ENCODE results near the gene NOX5. TPM values are rescaled to one million over a fixed set of nuclear protein-coding genes. Genes with fewer than 3 reads are reported as not detected.

NOX5 gene
- total RNA-seq, 1 donor from 2014 or later, result not detected

DNA sequence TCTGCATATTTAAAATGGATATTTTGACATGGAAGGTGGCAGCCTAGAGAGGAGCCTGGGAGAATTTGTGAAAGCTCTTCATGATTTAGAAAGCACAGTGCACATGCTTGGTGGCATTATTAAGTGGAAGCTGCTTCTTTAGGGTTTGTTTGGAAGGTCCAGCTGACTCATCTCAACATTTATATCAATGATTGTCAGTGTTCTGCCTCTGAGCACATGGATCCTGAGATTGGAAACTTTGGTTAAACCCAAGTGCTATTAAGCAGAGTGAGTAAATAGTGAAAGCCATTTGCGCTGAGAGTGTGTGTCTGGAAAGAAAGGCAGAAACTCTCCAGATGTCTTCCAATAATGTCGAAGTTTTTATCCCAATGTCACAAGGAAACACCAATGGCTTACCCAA is 7.4 kb downstream of the NOX5 start:
- no peak for DNase-seq (ENCODE audit: low read depth, low spot score)
- TF ChIP-seq, protein P1, sequence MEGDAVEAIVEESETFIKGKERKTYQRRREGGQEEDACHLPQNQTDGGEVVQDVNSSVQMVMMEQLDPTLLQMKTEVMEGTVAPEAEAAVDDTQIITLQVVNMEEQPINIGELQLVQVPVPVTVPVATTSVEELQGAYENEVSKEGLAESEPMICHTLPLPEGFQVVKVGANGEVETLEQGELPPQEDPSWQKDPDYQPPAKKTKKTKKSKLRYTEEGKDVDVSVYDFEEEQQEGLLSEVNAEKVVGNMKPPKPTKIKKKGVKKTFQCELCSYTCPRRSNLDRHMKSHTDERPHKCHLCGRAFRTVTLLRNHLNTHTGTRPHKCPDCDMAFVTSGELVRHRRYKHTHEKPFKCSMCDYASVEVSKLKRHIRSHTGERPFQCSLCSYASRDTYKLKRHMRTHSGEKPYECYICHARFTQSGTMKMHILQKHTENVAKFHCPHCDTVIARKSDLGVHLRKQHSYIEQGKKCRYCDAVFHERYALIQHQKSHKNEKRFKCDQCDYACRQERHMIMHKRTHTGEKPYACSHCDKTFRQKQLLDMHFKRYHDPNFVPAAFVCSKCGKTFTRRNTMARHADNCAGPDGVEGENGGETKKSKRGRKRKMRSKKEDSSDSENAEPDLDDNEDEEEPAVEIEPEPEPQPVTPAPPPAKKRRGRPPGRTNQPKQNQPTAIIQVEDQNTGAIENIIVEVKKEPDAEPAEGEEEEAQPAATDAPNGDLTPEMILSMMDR (conservative IDR thresholded peaks at IDR 0.05), result no peak
- Mint-ChIP-seq H3K9me3 (no peaks in the 10 kb centered on the region), H3K27me3 (ENCODE audit: low read depth) (no peaks in the 10 kb centered on the region), H3K36me3 (ENCODE audit: low read depth) (no peaks in the 10 kb centered on the region), H3K27ac (ENCODE audit: unreplicated experiment) (no peak overlapping the region), H3K4me3 (no peak overlapping the region), H3K4me1 (no peaks in the 10 kb centered on the region)

DNA sequence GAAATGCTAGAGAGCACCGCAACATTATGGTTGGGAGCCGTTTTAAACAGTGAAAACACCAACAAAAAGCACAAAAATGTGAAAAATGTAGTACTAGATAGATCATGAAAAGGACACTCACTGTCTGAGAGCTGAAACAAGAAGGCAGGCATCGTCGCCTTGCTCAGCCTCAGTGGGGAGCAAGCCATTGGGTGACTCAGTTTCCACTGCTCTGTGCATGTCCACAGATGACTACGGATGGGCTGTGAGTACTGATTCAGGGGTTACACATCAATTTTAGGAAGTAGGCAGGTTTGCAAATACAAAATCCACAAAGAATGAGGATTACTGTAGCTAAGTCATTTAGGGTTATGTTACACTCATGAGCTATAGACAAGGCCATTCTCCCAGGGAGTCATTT is 10.8 kb downstream of the NOX5 start:
- Mint-ChIP-seq H3K27ac (ENCODE audit: unreplicated experiment) (no peak overlapping the region), H3K4me1 (no peaks in the 10 kb centered on the region), H3K9me3 (no peaks in the 10 kb centered on the region), H3K27me3 (ENCODE audit: low read depth) (no peaks in the 10 kb centered on the region), H3K4me3 (no peak overlapping the region), H3K36me3 (ENCODE audit: low read depth) (no peaks in the 10 kb centered on the region)
- TF ChIP-seq, protein P1 (conservative IDR thresholded peaks at IDR 0.05), result no peak
- no peak for DNase-seq (ENCODE audit: low read depth, low spot score)

DNA sequence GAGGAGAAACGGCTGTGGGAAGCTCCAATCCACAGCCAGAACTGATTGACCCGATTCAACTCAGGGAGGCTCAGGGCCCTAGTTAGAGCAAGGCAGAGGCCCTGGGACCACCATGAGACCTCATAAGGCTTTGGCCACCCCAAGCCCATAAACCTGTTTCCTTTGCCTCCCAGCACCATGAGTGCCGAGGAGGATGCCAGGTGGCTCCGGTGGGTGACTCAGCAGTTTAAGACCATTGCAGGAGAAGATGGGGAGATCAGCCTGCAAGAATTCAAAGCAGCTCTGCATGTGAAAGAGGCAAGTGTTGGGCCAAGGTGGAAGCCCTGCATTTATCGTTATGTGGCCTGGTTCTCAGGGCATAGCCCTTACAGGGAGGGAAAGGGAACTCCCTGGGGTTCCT is 11.9 kb downstream of the NOX5 start:
- peaks cover 4% of the 10 kb centered on the region for H3K4me1 Mint-ChIP-seq
- TF ChIP-seq, protein P1 (conservative IDR thresholded peaks at IDR 0.05), result no peak
- no peak overlapping the region for H3K4me3 Mint-ChIP-seq
- no peaks in the 10 kb centered on the region for H3K27me3 Mint-ChIP-seq (ENCODE audit: low read depth)
- H3K36me3 Mint-ChIP-seq (ENCODE audit: low read depth), result no peaks in the 10 kb centered on the region
- DNase-seq (ENCODE audit: low read depth, low spot score), result no peak
- H3K27ac Mint-ChIP-seq (ENCODE audit: unreplicated experiment), result no peak overlapping the region
- H3K9me3 Mint-ChIP-seq, result no peaks in the 10 kb centered on the region

DNA sequence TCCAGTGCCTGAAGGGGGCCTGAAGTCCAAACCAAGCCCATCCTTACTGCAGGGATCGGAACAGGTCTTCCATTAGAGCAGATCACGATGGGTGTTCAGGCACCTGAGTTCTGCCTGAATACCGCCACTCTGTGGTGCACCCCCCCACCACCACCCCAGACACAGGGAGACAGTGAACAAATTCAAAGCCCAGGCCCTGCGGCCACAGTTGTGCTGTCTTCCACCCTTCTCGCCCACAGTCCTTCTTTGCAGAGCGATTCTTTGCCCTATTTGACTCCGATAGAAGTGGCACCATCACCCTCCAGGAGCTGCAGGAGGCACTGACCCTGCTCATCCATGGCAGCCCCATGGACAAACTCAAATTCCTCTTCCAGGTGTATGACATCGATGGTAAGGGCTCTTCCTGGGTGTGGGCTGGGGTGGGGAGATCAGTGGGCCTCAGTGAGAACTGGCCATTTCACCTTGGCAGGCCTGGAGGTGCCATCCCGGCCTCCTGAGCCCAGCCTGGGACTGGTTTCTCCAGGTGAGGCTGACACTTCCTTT is 13.6 kb downstream of the NOX5 start:
- H3K9me3 Mint-ChIP-seq, result no peaks in the 10 kb centered on the region
- no peak overlapping the region for H3K27ac Mint-ChIP-seq (ENCODE audit: unreplicated experiment)
- TF ChIP-seq, protein P1 (conservative IDR thresholded peaks at IDR 0.05), result no peak
- DNase-seq (ENCODE audit: low read depth, low spot score), result no peak
- H3K4me3 Mint-ChIP-seq, result no peak overlapping the region
- no peaks in the 10 kb centered on the region for H3K36me3 Mint-ChIP-seq (ENCODE audit: low read depth)
- H3K4me1 Mint-ChIP-seq, result peaks cover 4% of the 10 kb centered on the region
- H3K27me3 Mint-ChIP-seq (ENCODE audit: low read depth), result peaks cover 5% of the 10 kb centered on the region

DNA sequence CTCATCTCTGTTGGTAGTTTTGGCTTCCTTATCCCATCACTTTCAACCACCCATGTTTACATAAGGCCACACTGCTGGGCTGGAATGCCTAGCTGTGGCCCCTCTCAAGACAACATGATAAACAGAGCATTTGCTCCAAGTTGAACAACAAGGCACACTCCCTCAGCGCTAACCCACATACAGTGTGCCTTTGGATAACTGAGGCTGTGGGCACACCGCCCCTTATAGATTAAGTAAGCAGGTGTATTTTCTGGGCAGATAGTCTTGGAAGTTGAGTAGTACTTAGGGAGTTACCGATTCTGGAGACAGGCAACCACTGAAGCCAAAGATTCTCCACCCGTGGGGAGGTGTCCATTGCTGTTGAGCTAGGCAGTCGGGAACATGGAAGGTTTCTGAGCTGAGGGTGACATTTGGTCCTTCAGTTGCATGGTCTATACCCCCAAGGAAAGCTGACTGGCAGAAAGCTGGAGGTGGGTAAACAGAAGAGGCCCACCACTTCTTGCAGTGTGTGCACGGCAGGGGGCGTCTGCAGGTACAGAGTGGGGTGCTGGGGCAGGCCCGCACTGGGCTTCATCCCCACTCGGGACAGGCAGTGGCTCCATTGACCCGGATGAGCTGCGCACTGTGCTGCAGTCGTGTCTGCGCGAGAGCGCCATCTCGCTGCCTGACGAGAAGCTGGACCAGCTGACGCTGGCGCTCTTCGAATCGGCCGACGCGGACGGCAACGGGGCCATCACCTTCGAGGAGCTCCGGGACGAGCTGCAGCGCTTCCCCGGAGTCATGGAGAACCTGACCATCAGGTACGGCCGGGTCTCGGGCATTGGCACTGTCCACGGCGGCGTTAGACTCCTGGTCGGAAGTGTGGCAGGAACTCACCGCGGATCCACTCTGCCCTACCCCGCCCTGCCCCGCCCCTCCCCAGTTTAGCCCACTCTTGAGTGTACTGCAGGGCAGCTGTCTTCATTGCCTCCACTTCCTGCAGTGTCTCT is 16.8 kb downstream of the NOX5 start:
- TF ChIP-seq, protein P1 (conservative IDR thresholded peaks at IDR 0.05), result peak; percentile 64
- Mint-ChIP-seq H3K36me3 (ENCODE audit: low read depth) (no peaks in the 10 kb centered on the region), H3K9me3 (no peaks in the 10 kb centered on the region), H3K27ac (ENCODE audit: unreplicated experiment) (no peak overlapping the region), H3K27me3 (ENCODE audit: low read depth) (peaks cover 5% of the 10 kb centered on the region), H3K4me3 (no peak overlapping the region), H3K4me1 (peaks cover 4% of the 10 kb centered on the region)
- peak; percentile 34 for DNase-seq (ENCODE audit: low read depth, low spot score)

Data from neural crest cell (in vitro differentiated cells).